ENCODE data around the gene NT5M. TPM values are rescaled to one million over a fixed set of nuclear protein-coding genes. Genes with fewer than 3 reads are reported as not detected.
A peak's percentile ranks its signal among the peaks of the same experiment; 100 is the strongest.

NT5M gene
- total RNA-seq, 2 experiments from 2014 or later: 7.4 to 10.2 TPM

- DNase-seq (no peak), ATAC-seq (ENCODE audit: low read depth) (no peak)
- POLR2A ChIA-PET: no interaction called here
- H3K27me3 Mint-ChIP-seq: no peaks in the 10 kb centered on the region
- H3K9me3 Mint-ChIP-seq: no peaks in the 10 kb centered on the region
- no peak overlapping the region for H3K27ac Mint-ChIP-seq
- H3K36me3 Mint-ChIP-seq: peaks cover 17% of the 10 kb centered on the region
- H3K4me3 Mint-ChIP-seq: no peak overlapping the region
- H3K4me1 Mint-ChIP-seq: peaks cover 25% of the 10 kb centered on the region
Observed at GRCh38 chr17:17309356-17309755, 6.2 kb downstream of the NT5M start.

GRCh38 chr17:17313350-17313991 lies 10.3 kb downstream of the NT5M start:
- peaks cover 10% of the 10 kb centered on the region for H3K4me1 Mint-ChIP-seq
- peaks cover 14% of the 10 kb centered on the region for H3K36me3 Mint-ChIP-seq
- POLR2A ChIA-PET: no interaction called here
- H3K27me3 Mint-ChIP-seq: no peaks in the 10 kb centered on the region
- H3K9me3 Mint-ChIP-seq: no peaks in the 10 kb centered on the region
- no peak overlapping the region for H3K4me3 Mint-ChIP-seq
- peak; percentile 71 for DNase-seq
- peak overlapping the region; percentile 14 for H3K27ac Mint-ChIP-seq
- peak; percentile 98 for ATAC-seq (ENCODE audit: low read depth)

- no peak for DNase-seq
- peaks cover 7% of the 10 kb centered on the region for H3K4me1 Mint-ChIP-seq
- ATAC-seq (ENCODE audit: low read depth): no peak
- no peak overlapping the region for H3K4me3 Mint-ChIP-seq
- no peaks in the 10 kb centered on the region for H3K27me3 Mint-ChIP-seq
- H3K36me3 Mint-ChIP-seq: peaks cover 7% of the 10 kb centered on the region
- H3K9me3 Mint-ChIP-seq: no peaks in the 10 kb centered on the region
- POLR2A ChIA-PET: interaction anchor here (1.0 kb wide), 1 partner anchor 9 kb away, joined by 3 read pairs; no protein-coding TSS in a partner anchor
- H3K27ac Mint-ChIP-seq: no peak overlapping the region
Observed at GRCh38 chr17:17314501-17315071, 11.4 kb downstream of the NT5M start.

- no peak for ATAC-seq (ENCODE audit: low read depth)
- Mint-ChIP-seq H3K27ac (no peak overlapping the region), H3K9me3 (no peaks in the 10 kb centered on the region), H3K4me1 (peaks cover 7% of the 10 kb centered on the region), H3K36me3 (peaks cover 5% of the 10 kb centered on the region), H3K27me3 (no peaks in the 10 kb centered on the region), H3K4me3 (no peak overlapping the region)
- POLR2A ChIA-PET: interaction anchor here (1.0 kb wide), 1 partner anchor 10 kb away, joined by 3 read pairs; no protein-coding TSS in a partner anchor
- DNase-seq: no peak
Observed at GRCh38 chr17:17315142-17315821, 12.1 kb downstream of the NT5M start.

- no peak for DNase-seq
- Mint-ChIP-seq H3K27me3 (no peaks in the 10 kb centered on the region), H3K4me3 (no peak overlapping the region), H3K36me3 (no peaks in the 10 kb centered on the region), H3K4me1 (no peaks in the 10 kb centered on the region), H3K27ac (no peak overlapping the region), H3K9me3 (no peaks in the 10 kb centered on the region)
- no peak for ATAC-seq (ENCODE audit: low read depth)
- POLR2A ChIA-PET: no interaction called here
Observed at GRCh38 chr17:17320188-17320910, 17.2 kb downstream of the NT5M start.

- Mint-ChIP-seq H3K27me3 (no peaks in the 10 kb centered on the region), H3K4me3 (no peak overlapping the region), H3K36me3 (no peaks in the 10 kb centered on the region), H3K4me1 (no peaks in the 10 kb centered on the region), H3K27ac (no peak overlapping the region), H3K9me3 (no peaks in the 10 kb centered on the region)
- DNase-seq (no peak), ATAC-seq (ENCODE audit: low read depth) (no peak)
- POLR2A ChIA-PET: no interaction called here
Observed at GRCh38 chr17:17320911-17321220, 17.7 kb downstream of the NT5M start.

GRCh38 chr17:17321356-17322025 lies 18.3 kb downstream of the NT5M start:
- ATAC-seq (ENCODE audit: low read depth) (no peak), DNase-seq (no peak)
- H3K36me3 Mint-ChIP-seq: no peaks in the 10 kb centered on the region
- no peaks in the 10 kb centered on the region for H3K9me3 Mint-ChIP-seq
- no peaks in the 10 kb centered on the region for H3K27me3 Mint-ChIP-seq
- POLR2A ChIA-PET: no interaction called here
- no peaks in the 10 kb centered on the region for H3K4me1 Mint-ChIP-seq
- H3K27ac Mint-ChIP-seq: no peak overlapping the region
- no peak overlapping the region for H3K4me3 Mint-ChIP-seq

GRCh38 chr17:17322516-17323510 lies 19.6 kb downstream of the NT5M start:
- DNase-seq (no peak), ATAC-seq (ENCODE audit: low read depth) (no peak)
- no peaks in the 10 kb centered on the region for H3K36me3 Mint-ChIP-seq
- H3K27ac Mint-ChIP-seq: no peak overlapping the region
- H3K4me1 Mint-ChIP-seq: no peaks in the 10 kb centered on the region
- H3K4me3 Mint-ChIP-seq: no peak overlapping the region
- no peaks in the 10 kb centered on the region for H3K9me3 Mint-ChIP-seq
- H3K27me3 Mint-ChIP-seq: no peaks in the 10 kb centered on the region
- POLR2A ChIA-PET: no interaction called here

GRCh38 chr17:17324616-17325015 lies 21.4 kb downstream of the NT5M start:
- Mint-ChIP-seq H3K27me3 (no peaks in the 10 kb centered on the region), H3K9me3 (no peaks in the 10 kb centered on the region), H3K36me3 (no peaks in the 10 kb centered on the region), H3K4me3 (no peak overlapping the region), H3K4me1 (no peaks in the 10 kb centered on the region), H3K27ac (no peak overlapping the region)
- DNase-seq (no peak), ATAC-seq (ENCODE audit: low read depth) (no peak)
- POLR2A ChIA-PET: no interaction called here

GRCh38 chr17:17325228-17325627 lies 22.1 kb downstream of the NT5M start:
- no peaks in the 10 kb centered on the region for H3K4me1 Mint-ChIP-seq
- POLR2A ChIA-PET: no interaction called here
- H3K4me3 Mint-ChIP-seq: no peak overlapping the region
- no peak for ATAC-seq (ENCODE audit: low read depth)
- no peak overlapping the region for H3K27ac Mint-ChIP-seq
- H3K36me3 Mint-ChIP-seq: no peaks in the 10 kb centered on the region
- H3K27me3 Mint-ChIP-seq: no peaks in the 10 kb centered on the region
- H3K9me3 Mint-ChIP-seq: no peaks in the 10 kb centered on the region
- DNase-seq: no peak

- Mint-ChIP-seq H3K4me1 (no peaks in the 10 kb centered on the region), H3K36me3 (no peaks in the 10 kb centered on the region), H3K27me3 (no peaks in the 10 kb centered on the region), H3K4me3 (no peak overlapping the region), H3K9me3 (no peaks in the 10 kb centered on the region), H3K27ac (no peak overlapping the region)
- ATAC-seq (ENCODE audit: low read depth) (no peak), DNase-seq (no peak)
- POLR2A ChIA-PET: no interaction called here
Observed at GRCh38 chr17:17325816-17326215, 22.6 kb downstream of the NT5M start.

GRCh38 chr17:17326275-17326875 lies 23.2 kb downstream of the NT5M start:
- Mint-ChIP-seq H3K9me3 (no peaks in the 10 kb centered on the region), H3K4me1 (no peaks in the 10 kb centered on the region), H3K27me3 (no peaks in the 10 kb centered on the region), H3K4me3 (no peak overlapping the region), H3K36me3 (no peaks in the 10 kb centered on the region), H3K27ac (no peak overlapping the region)
- POLR2A ChIA-PET: no interaction called here
- DNase-seq (no peak), ATAC-seq (ENCODE audit: low read depth) (no peak)

Measured in activated naive CD8-positive, alpha-beta T cell treated with anti-CD3 and anti-CD28 coated beads, Interleukin-2, amount 10 ng/mL, durations not matched to agents 7 days and 5 days (primary cell).